Measurements from ENCODE around the gene APBA3.

APBA3 gene

GRCh38 chr19:3785938-3786824 lies 24.7 kb upstream of the APBA3 start, which contains the start of gene MATK:
Gene MATK (minus strand): TSS chr19:3786381. CDS start chr19:3785135, 1,246 bp downstream.
- DNase-seq: no peak

- DNase-seq: no peak
Measured at GRCh38 chr19:3785451-3785937, 24.0 kb upstream of the APBA3 start.

- no peak for DNase-seq
Measured at GRCh38 chr19:3784607-3785450, 23.3 kb upstream of the APBA3 start.

- DNase-seq: no peak
Measured at GRCh38 chr19:3783660-3784584, 22.4 kb upstream of the APBA3 start.

- no peak for DNase-seq
Measured at GRCh38 chr19:3782903-3783302, 21.4 kb upstream of the APBA3 start.

- no peak for DNase-seq
Measured at GRCh38 chr19:3782330-3782729, 20.8 kb upstream of the APBA3 start.

GRCh38 chr19:3781603-3782002 lies 20.1 kb upstream of the APBA3 start:
- DNase-seq: no peak

- no peak for DNase-seq
Measured at GRCh38 chr19:3780786-3781304, 19.4 kb upstream of the APBA3 start.

- no peak for DNase-seq
Measured at GRCh38 chr19:3778899-3779723, 17.6 kb upstream of the APBA3 start.

GRCh38 chr19:3778104-3778867 lies 16.8 kb upstream of the APBA3 start:
- no peak for DNase-seq

GRCh38 chr19:3776479-3777040 lies 15.1 kb upstream of the APBA3 start:
- DNase-seq: no peak

GRCh38 chr19:3775831-3776230 lies 14.3 kb upstream of the APBA3 start:
- no peak for DNase-seq

GRCh38 chr19:3775374-3775711 lies 13.9 kb upstream of the APBA3 start:
- no peak for DNase-seq

GRCh38 chr19:3774621-3775373 lies 13.3 kb upstream of the APBA3 start:
- DNase-seq: no peak

- no peak for DNase-seq
Measured at GRCh38 chr19:3773814-3774515, 12.5 kb upstream of the APBA3 start.

- no peak for DNase-seq
Measured at GRCh38 chr19:3771906-3772455, 10.5 kb upstream of the APBA3 start, which contains the start of gene RAX2. Gene RAX2 (minus strand): TSS chr19:3772228. CDS start chr19:3771742, 486 bp downstream.

GRCh38 chr19:3771000-3771905 lies 9.8 kb upstream of the APBA3 start:
- DNase-seq: no peak

Measured in NCI-H774 (cell line).